ENCODE measurements around the gene OPA3. TPM values are rescaled to one million over a fixed set of nuclear protein-coding genes. Genes with fewer than 3 reads are reported as not detected.

The OPA3 gene
- total and polyA plus RNA-seq, 10 of the 15 experiments (the other 5 are each of a cell fraction or from before 2014, with no cell fraction given): 2.2 to 24.3 (median 13.3) TPM

GRCh38 chr19:45591638-45592005 lies 7.0 kb upstream of the OPA3 start (continued):
- TF ChIP-seq SKIL (IDR thresholded peaks at IDR 0.05; ENCODE audit: low read depth, poor library complexity, severe bottlenecking) (no peak), ATF2 (IDR thresholded peaks at IDR 0.05; ENCODE audit: low read length) (no peak), RB1 (IDR thresholded peaks at IDR 0.05; ENCODE audit: borderline replicate concordance) (no peak), CREM (IDR thresholded peaks at IDR 0.05; ENCODE audit: low read depth) (no peak)

GRCh38 chr19:45591004-45591637 lies 6.5 kb upstream of the OPA3 start:
- Histone ChIP-seq H3K4me1 (ENCODE audit: control insufficient read depth, insufficient read depth, low read length) (no peaks in the 10 kb centered on the region; the same call in 1 of the 2 replicates), H3K79me2 (ENCODE audit: control insufficient read depth, insufficient read depth, low read length) (no peaks in the 10 kb centered on the region), H4K20me1 (ENCODE audit: control insufficient read depth, insufficient read depth) (no peaks in the 10 kb centered on the region), H3K9ac (ENCODE audit: control insufficient read depth, insufficient read depth, low read length) (no peak overlapping the region), H3K4me3 (no peak overlapping the region), H2AFZ (ENCODE audit: control insufficient read depth, low read depth, low read length) (peak overlapping the region; percentile 60), H3K4me2 (ENCODE audit: control insufficient read depth, insufficient read depth) (no peak overlapping the region), H3K9me3 (replicated peaks; ENCODE audit: control insufficient read depth, insufficient read depth, low read length) (no peaks in the 10 kb centered on the region; the same call in 2 of the 3 replicates), H3K36me3 (ENCODE audit: control insufficient read depth in 2 of 2, insufficient read depth in 2 of 2, low read length in 1 of 2) (no peaks in the 10 kb centered on the region), H3K27me3 (replicated peaks in 1 of 2; ENCODE audit: control insufficient read depth in 2 of 2, insufficient read depth in 2 of 2, low read length in 1 of 2) (no peaks in the 10 kb centered on the region), H3K27ac (ENCODE audit: control insufficient read depth, insufficient read depth) (no peak overlapping the region)
- in situ Hi-C loops (cut with MboI) (no loop called here), intact Hi-C loops (cut with micrococcal nuclease; ENCODE audit: unreplicated experiment) (loop anchor here (1.0 kb wide), 1 partner anchor 51 kb away; no protein-coding TSS in a partner anchor)
- DNase-seq (ENCODE audit: low read depth, low spot score): no peak
- WGBS (ENCODE audit: insufficient coverage, insufficient replicate concordance, low lambda C conversion rate, missing lambda C conversion rate): 42% methylated on average over 48 of the region's 48 CpGs
- ChIA-PET POLR2A (no interaction called here), CTCF (interaction anchor here (0.8 to 1.4 kb wide), 5 partner anchors 23 to 96 kb away, joined by 3 to 7 read pairs (median 3); no protein-coding TSS in a partner anchor), RAD21 (ENCODE audit: unreplicated experiment) (interaction anchor here (0.8 to 1.7 kb wide), 3 partner anchors 33 to 90 kb away, joined by 3 to 5 read pairs (median 3); no protein-coding TSS in a partner anchor), SMC1A (ENCODE audit: uncharacterized antibody, unreplicated experiment) (interaction anchor here (0.5 to 1.6 kb wide), 4 partner anchors 19 to 101 kb away, joined by 3 to 5 read pairs (median 4); partner anchors contain the start of genes QPCTL and SNRPD2)
- peak; percentile 93 for ATAC-seq
- BruUV-seq (replicated peaks): no TSS peak
- FAIRE-seq: no peak
- peak; percentile 86 for TF ChIP-seq USF1 (IDR thresholded peaks at IDR 0.05; ENCODE audit: borderline replicate concordance, extremely low read length, insufficient read depth, low read depth, low read length)
- TF ChIP-seq RAD21 (IDR thresholded peaks at IDR 0.05; ENCODE audit: insufficient read depth, low read depth, low read length): peak; percentile 71
- no peak for TF ChIP-seq PAX8 (IDR thresholded peaks at IDR 0.05)
- TF ChIP-seq YY1 (IDR thresholded peaks at IDR 0.05; ENCODE audit: low read depth, low read length): 0 out of 2 replicates have a peak, but pooled peaks have one; percentile 49
- peak; percentile 53 for TF ChIP-seq RUNX3 (IDR thresholded peaks at IDR 0.05; ENCODE audit: low read length)
- TF ChIP-seq ATF3 (IDR thresholded peaks at IDR 0.05; ENCODE audit: borderline replicate concordance, extremely low read depth, low read depth, low read length): peak; percentile 37; the same call in 1 of the 2 replicates
- TF ChIP-seq CTCF (IDR thresholded peaks at IDR 0.05 in 2 of 3, conservative IDR thresholded peaks at IDR 0.05 in 1 of 3; ENCODE audit: control insufficient read depth in 2 of 3, extremely low read depth in 1 of 3, insufficient read depth in 1 of 3, low read depth in 3 of 3, low read length in 3 of 3): peak; percentile 53 to 59 (median 59)
- peak; percentile 44 for TF ChIP-seq SMC3 (IDR thresholded peaks at IDR 0.05; ENCODE audit: borderline replicate concordance, low read length)
- TF ChIP-seq HCFC1 (IDR thresholded peaks at IDR 0.05; ENCODE audit: low read length): no peak

Measured in GM12878 (cell line).